Islet precursor cell (in vitro differentiated cells): Measurements from ENCODE around the gene B3GAT2.
"Not testable (repeated sequence)": the region's sequence is repeated elsewhere in the genome, so short reads cannot be mapped to it uniquely, and the experiment has no call there.

Source experiments
- DNase-seq: peaks from one replicate; pipeline ENCODE4 v3.0.0-alpha.2; 2018

B3GAT2 gene, protein sequence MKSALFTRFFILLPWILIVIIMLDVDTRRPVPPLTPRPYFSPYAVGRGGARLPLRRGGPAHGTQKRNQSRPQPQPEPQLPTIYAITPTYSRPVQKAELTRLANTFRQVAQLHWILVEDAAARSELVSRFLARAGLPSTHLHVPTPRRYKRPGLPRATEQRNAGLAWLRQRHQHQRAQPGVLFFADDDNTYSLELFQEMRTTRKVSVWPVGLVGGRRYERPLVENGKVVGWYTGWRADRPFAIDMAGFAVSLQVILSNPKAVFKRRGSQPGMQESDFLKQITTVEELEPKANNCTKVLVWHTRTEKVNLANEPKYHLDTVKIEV

DNA sequence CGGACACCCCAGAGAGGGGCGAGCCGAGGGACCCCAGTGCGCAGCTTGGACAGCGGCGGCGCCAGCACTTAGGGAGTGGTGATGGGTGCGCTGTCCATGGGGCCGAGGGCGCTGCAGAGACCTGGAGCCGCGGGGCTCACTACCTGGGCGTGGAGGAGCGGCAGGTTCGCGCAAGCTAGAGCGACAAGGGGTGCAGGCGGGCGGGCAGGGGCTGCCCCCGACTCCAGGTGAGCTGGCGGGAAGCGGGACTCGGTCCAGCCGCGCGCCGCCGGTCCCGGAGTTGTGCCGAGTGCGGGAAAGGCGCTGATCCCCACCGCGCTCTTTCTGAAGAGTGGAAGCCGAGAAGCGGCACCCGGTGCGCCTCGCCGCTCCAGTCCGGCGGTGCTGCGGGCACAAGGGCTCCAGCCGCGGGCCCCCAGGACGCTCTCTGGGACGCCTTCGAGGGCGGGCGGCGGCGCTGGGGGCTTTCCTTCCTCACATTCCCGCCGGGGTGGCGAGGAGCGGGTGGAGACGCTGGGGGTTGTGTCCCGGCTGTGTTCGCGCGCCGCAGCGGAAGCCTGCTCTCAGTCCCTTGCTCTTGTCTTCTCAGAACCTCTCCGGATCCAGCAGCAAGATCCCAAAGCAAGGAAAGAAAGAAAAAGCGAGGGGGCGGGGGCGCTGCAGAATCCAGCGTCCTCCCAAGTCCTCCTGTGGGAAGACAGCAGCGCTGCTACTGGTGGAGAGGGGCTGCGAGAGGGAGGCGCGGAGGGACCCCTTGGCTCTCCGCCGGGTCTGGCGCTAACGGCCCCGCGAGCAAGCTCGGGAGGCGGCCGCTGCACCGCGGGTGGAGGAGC, at the start of gene B3GAT2:
B3GAT2 (minus strand) TSS at position 610 of the 833 bp plus-strand sequence. CDS start 631 bp downstream, outside the sequence.
- DNase-seq: peak; percentile 69

DNA sequence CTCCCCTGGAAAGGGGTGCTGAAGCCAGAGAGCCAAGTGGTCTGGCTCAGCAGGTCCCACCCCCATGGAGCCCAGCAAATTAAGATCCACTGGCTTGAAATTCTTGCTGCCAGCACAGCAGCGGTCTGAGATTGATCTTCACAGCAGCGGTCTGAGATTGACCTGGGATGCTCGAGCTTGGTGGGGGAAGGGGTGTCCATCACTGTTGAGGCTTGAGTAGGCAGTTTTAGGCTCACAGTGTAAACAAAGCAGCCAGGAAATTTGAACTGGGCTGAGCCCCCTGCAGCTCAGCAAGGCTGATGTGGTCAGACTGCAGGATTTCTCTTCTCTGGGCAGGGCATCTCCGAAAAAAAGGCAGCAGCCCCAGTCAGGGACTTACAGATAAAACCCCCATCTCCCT, 41.3 kb upstream of the B3GAT2 start:
- no peak for DNase-seq

DNA sequence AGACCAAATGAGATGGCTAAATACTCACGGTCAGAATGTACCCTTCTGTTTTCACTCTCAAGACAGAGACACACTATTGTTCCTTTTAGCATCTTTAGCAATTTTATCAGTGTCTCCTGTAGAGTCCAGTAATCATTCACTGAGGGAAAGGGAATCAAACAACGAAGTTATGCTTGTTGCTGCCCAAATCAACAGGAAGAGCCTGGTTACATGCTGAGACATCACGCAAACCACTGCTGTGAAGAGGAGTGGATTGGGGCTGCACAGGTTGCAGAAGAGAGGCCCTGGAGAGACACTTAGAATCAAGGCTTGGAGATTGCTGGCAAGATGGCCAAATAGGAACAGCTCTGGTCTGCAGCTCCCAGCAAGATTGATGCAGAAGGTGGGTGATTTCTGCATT, 40.5 kb upstream of the B3GAT2 start:
- DNase-seq: no peak

DNA sequence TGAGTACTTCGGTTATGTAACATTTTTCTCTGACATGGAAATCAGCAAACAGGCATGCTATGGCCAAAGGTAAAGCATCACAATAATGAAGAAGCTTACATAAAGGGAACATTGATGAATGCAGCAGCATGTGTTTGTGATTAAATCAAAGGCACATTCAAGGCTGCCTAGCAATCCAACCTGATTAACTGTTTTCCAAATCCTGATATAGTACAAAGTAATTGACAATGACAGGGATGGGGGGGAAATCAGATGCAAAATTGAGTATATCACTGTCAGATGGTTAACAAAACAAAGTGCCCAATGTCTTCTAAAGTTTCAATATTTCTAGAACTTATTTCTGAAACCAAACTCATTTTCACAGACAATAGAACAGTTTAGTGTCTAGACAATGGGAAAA, 39.2 kb upstream of the B3GAT2 start:
- no peak for DNase-seq

GRCh38 chr6:70995411-70995810, 38.6 kb upstream of the B3GAT2 start:
- DNase-seq: no peak

- no peak for DNase-seq
These were observed 34.4 kb upstream of the B3GAT2 start for GRCh38 chr6:70991253-70991652.

- no peak for DNase-seq
These were observed 28.3 kb upstream of the B3GAT2 start for GRCh38 chr6:70985156-70985555.

GRCh38 chr6:70982747-70983146, 25.9 kb upstream of the B3GAT2 start:
- DNase-seq: no peak

GRCh38 chr6:70980727-70981126, 23.9 kb upstream of the B3GAT2 start:
- DNase-seq: no peak

GRCh38 chr6:70973604-70974003, 16.7 kb upstream of the B3GAT2 start:
- no peak for DNase-seq

- no peak for DNase-seq
These were observed 10.2 kb upstream of the B3GAT2 start for GRCh38 chr6:70967049-70967448.

GRCh38 chr6:70957284-70957617, 391 bp upstream of the B3GAT2 start:
- no peak for DNase-seq

DNA sequence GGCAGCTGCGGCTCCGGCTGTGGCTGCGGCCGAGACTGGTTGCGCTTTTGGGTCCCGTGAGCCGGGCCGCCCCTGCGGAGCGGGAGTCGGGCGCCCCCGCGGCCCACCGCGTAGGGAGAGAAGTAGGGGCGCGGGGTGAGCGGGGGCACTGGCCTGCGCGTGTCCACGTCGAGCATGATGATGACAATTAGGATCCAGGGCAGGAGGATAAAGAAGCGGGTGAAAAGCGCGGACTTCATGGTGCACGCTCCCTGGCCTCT, 739 bp downstream of the B3GAT2 start:
- DNase-seq: no peak

GRCh38 chr6:70955441-70956190, 1.2 kb downstream of the B3GAT2 start:
- DNase-seq: peak; percentile 92

DNA sequence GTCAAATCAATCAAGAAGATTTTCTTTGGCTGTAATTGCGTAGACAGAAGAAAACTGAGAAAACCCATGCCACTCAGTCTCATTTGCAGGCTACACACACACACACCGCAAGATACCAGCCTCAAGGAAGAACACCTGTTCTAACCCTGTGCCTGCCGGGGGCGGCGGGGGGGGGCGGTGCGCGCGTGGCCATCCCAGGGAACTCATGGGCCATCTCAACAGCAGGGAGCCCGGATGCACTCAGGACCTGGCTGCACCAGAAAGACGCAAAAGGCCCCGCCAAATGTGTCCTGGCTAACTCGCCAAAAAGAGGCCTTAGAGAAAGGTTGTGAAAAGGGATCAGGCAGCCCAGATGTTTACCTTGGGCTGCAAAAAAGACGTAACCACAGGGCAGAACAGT, 2.1 kb downstream of the B3GAT2 start:
- DNase-seq: no peak

DNA sequence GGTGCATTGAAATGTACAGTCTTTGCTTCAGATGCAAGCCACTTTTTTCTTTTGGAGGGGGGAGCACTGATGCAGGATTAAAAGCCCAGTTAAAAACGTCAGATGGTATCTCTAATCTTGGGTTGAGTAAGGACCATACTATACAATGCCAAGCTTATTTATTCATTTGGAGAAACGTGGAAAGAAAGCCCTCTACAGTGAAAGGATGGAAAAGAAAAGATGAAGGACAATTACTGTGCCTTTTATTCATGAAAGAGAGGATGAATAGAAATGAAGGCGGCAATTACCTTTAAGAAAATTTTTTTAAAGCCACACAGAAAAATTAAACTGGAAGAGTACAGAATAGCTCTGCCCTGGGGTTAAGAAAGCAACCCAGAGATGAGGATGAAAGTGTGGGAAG, 2.7 kb downstream of the B3GAT2 start:
- DNase-seq: no peak

- no peak for DNase-seq
These were observed 4.2 kb downstream of the B3GAT2 start for GRCh38 chr6:70952608-70953165.

- DNase-seq: not testable (repeated sequence)
These were observed 12.5 kb downstream of the B3GAT2 start for GRCh38 chr6:70944321-70944720.

DNA sequence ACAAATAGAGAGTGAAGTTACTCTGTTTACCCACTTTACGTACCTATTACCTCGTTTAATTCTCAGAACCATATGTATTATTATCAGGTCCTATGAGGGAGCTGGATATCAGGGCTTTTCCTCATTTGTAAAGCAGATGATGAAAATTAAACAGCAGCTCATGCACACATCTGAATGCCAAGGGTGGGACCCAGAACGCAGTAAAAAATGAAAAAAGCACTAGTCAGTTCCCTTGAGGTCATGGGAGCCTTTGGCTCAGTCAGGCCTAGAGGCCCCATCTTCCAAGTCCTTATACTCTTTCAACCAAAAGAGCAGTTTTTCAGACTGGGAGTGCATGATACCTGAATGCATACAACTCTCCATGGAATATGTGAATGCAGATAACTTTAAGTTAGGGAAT, 23.0 kb downstream of the B3GAT2 start:
- DNase-seq: no peak

- DNase-seq: no peak
These were observed 51.1 kb downstream of the B3GAT2 start for GRCh38 chr6:70905742-70906141.

DNA sequence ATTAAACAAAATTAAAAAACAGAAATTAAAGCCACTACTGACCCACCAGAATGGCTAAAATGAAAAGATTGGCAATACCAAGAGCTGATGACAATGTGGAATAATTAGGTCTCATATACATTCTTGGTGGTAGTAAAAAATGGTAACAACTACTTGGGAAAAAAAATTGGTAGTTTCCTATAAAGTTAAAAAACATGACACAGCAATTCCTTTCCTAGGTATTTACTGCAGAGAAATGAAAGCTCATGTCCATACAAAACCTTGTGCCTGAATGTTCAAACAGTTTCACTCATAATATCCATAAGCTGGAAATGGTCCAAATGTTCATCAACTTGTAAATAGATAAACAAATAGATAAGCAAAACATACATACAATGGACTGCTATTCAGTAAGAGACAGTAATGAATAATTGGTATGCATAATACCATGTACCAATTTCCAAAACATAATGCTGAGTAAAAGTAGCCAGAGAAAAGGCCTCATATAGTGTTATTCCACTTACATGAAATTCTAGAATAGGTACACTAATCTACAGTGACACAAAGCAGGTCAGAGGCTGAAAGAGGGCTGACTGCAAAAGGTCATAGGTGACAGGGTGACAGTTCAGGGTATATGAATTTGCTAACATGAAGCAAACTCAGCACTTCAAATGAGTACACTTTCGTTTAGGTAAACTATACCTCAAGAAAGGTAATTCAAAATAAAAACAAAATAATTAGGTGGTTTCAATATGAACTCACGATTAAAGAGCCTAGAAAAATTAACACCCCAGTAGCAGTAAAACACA, 53.0 kb downstream of the B3GAT2 start:
- no peak for DNase-seq

- no peak for DNase-seq
These were observed 55.5 kb downstream of the B3GAT2 start for GRCh38 chr6:70901324-70901723.

GRCh38 chr6:70900047-70900446, 56.8 kb downstream of the B3GAT2 start:
- DNase-seq: no peak
